Activated T-helper 1 cell treated with anti-CD3 and anti-CD28 coated beads, Interleukin-12 subunit alpha, Interleukin-12 subunit beta, Interleukin-2, Interleukin-4 antibody, amounts not matched to agents 30 ng/mL and 10 ng/mL and 1 ng/mL, durations not matched to agents 14 hours and 24 hours and 36 hours (primary cell): Measurements from ENCODE around the gene SERPINB1. TPM values are rescaled to one million over a fixed set of nuclear protein-coding genes. Genes with fewer than 3 reads are reported as not detected.
A peak's percentile ranks its signal among the peaks of the same experiment; 100 is the strongest.

Experiments
- DNase-seq: peaks from one replicate; pipeline ENCODE4 v3.0.0; 2021; ENCODE audit warnings: low spot score
- H3K27ac Mint-ChIP-seq: one replicate; pipeline ENCODE4 v1.8.0; 2021; ENCODE audit warnings: mild to moderate bottlenecking, mixed read lengths
- H3K27me3 Mint-ChIP-seq: one replicate; pipeline ENCODE4 v1.8.0; 2022; ENCODE audit warnings: mild to moderate bottlenecking, moderate library complexity, mixed read lengths; ENCODE audit not compliant: insufficient read depth
- H3K36me3 Mint-ChIP-seq: one replicate; pipeline ENCODE4 v1.8.0; 2021; ENCODE audit warnings: low read depth, mixed read lengths
- H3K4me1 Mint-ChIP-seq: one replicate; pipeline ENCODE4 v1.8.0; 2021; ENCODE audit warnings: low read depth, mixed read lengths
- H3K4me3 Mint-ChIP-seq: one replicate; pipeline ENCODE4 v1.8.0; 2021; ENCODE audit warnings: mild to moderate bottlenecking, moderate library complexity, mixed read lengths
- H3K9me3 Mint-ChIP-seq: one replicate; pipeline ENCODE4 v1.8.0; 2021; ENCODE audit warnings: mixed read lengths
- intact Hi-C: fragments of 100-400 bp; cut with micrococcal nuclease; formaldehyde crosslinking; loops from one replicate; pipeline ENCODE4 v1.15.1; 2024
- total RNA-seq: library from RNA; stranded (reverse); gene quantifications from 2 replicates; pipeline ENCODE4 v1.2.3, GENCODE V29; 2022

The SERPINB1 gene
- total RNA-seq, 1 donor from 2014 or later, result 80.1 TPM

- no peaks in the 10 kb centered on the region for H3K9me3 Mint-ChIP-seq
- peak overlapping the region; percentile 88 for H3K27ac Mint-ChIP-seq
- peak overlapping the region; percentile 21 for H3K4me3 Mint-ChIP-seq
- H3K4me1 Mint-ChIP-seq, result peaks cover 38% of the 10 kb centered on the region
- intact Hi-C loops, result loop anchor here (1.0 kb wide), 10 partner anchors 9 to 266 kb away; partner anchors contain the start of gene SERPINB1
- no peaks in the 10 kb centered on the region for H3K27me3 Mint-ChIP-seq
- peaks cover 16% of the 10 kb centered on the region for H3K36me3 Mint-ChIP-seq
- peak; percentile 46 for DNase-seq
Observed at GRCh38 chr6:2790588-2791449, 50.8 kb downstream of the SERPINB1 start.

GRCh38 chr6:2786269-2786668, 55.4 kb downstream of the SERPINB1 start:
- H3K4me1 Mint-ChIP-seq, result peaks cover 10% of the 10 kb centered on the region
- H3K27me3 Mint-ChIP-seq, result no peaks in the 10 kb centered on the region
- intact Hi-C loops, result no loop called here
- H3K36me3 Mint-ChIP-seq, result peaks cover 32% of the 10 kb centered on the region
- H3K27ac Mint-ChIP-seq, result no peak overlapping the region
- no peaks in the 10 kb centered on the region for H3K9me3 Mint-ChIP-seq
- no peak overlapping the region for H3K4me3 Mint-ChIP-seq
- no peak for DNase-seq

GRCh38 chr6:2784930-2785329, 56.7 kb downstream of the SERPINB1 start:
- Mint-ChIP-seq H3K4me3 (no peak overlapping the region), H3K4me1 (peaks cover 8% of the 10 kb centered on the region), H3K9me3 (no peaks in the 10 kb centered on the region), H3K27ac (no peak overlapping the region), H3K36me3 (peaks cover 37% of the 10 kb centered on the region), H3K27me3 (no peaks in the 10 kb centered on the region)
- intact Hi-C loops, result no loop called here
- DNase-seq, result no peak

GRCh38 chr6:2784061-2784460, 57.6 kb downstream of the SERPINB1 start:
- Mint-ChIP-seq H3K4me1 (peaks cover 8% of the 10 kb centered on the region), H3K27ac (no peak overlapping the region), H3K27me3 (no peaks in the 10 kb centered on the region), H3K9me3 (no peaks in the 10 kb centered on the region), H3K4me3 (no peak overlapping the region), H3K36me3 (peaks cover 43% of the 10 kb centered on the region)
- DNase-seq, result no peak
- intact Hi-C loops, result no loop called here

- Mint-ChIP-seq H3K27me3 (no peaks in the 10 kb centered on the region), H3K36me3 (peaks cover 44% of the 10 kb centered on the region), H3K4me1 (peaks cover 8% of the 10 kb centered on the region), H3K9me3 (no peaks in the 10 kb centered on the region), H3K4me3 (no peak overlapping the region), H3K27ac (no peak overlapping the region)
- DNase-seq, result no peak
- intact Hi-C loops, result no loop called here
Observed at GRCh38 chr6:2783188-2783963, 58.3 kb downstream of the SERPINB1 start.

- Mint-ChIP-seq H3K4me3 (no peak overlapping the region), H3K4me1 (peaks cover 8% of the 10 kb centered on the region), H3K27ac (no peak overlapping the region), H3K27me3 (no peaks in the 10 kb centered on the region), H3K9me3 (no peaks in the 10 kb centered on the region), H3K36me3 (peaks cover 42% of the 10 kb centered on the region)
- no peak for DNase-seq
- intact Hi-C loops, result no loop called here
Observed at GRCh38 chr6:2782825-2783187, 58.9 kb downstream of the SERPINB1 start.

- H3K36me3 Mint-ChIP-seq, result peaks cover 42% of the 10 kb centered on the region
- intact Hi-C loops, result no loop called here
- H3K4me3 Mint-ChIP-seq, result no peak overlapping the region
- H3K27me3 Mint-ChIP-seq, result no peaks in the 10 kb centered on the region
- H3K27ac Mint-ChIP-seq, result no peak overlapping the region
- H3K9me3 Mint-ChIP-seq, result no peaks in the 10 kb centered on the region
- DNase-seq, result no peak
- H3K4me1 Mint-ChIP-seq, result peaks cover 12% of the 10 kb centered on the region
Observed at GRCh38 chr6:2782356-2782708, 59.3 kb downstream of the SERPINB1 start.

Other genes with a start within 250 kb of the SERPINB1 start
- 0.10 TPM in 2 replicates for gene MYLK4, start 90.9 kb downstream of the SERPINB1 start, total RNA-seq
- gene WRNIP1, start 76.5 kb downstream of the SERPINB1 start, total RNA-seq, result 47.5 and 51.3 TPM in 2 replicates
- gene SERPINB9, start 61.4 kb upstream of the SERPINB1 start, total RNA-seq, result 86.8 and 87.2 TPM in 2 replicates
- gene SERPINB6, start 129.7 kb upstream of the SERPINB1 start, total RNA-seq, result 33.7 and 34.9 TPM in 2 replicates
- 30.2 and 34.8 TPM in 2 replicates for gene NQO2, start 158.0 kb upstream of the SERPINB1 start, total RNA-seq
- 17.1 and 19.4 TPM in 2 replicates for gene RIPK1, start 226.6 kb upstream of the SERPINB1 start, total RNA-seq